HEK293 (cell line): ENCODE results near the gene RANGAP1.

ENCODE experiments used
- CTCF ChIA-PET: fragments of 350-600 bp; formaldehyde crosslinking; extraction: SDS; loops from one replicate; lab custom pipeline; 2021; ENCODE audit warnings: antibody characterized with exemption; lab: Yijun Ruan, JAX
- POLR2A ChIA-PET: fragments of 300-600 bp; formaldehyde crosslinking; extraction: SDS; loops from one replicate; lab custom pipeline; 2020; ENCODE audit warnings: antibody characterized with exemption, inconsistent platforms; lab: Yijun Ruan, JAX
- H3K27ac ChIP-seq: fragments of 200-500 bp; sonication (Bioruptor generic); 2 replicates; pipeline ENCODE4 v1.5.1; 2014; ENCODE audit warnings: low read depth, low read length, control low read depth, inconsistent platforms; ENCODE audit errors: extremely low read depth
- H3K36me3 ChIP-seq, 2 experiments: fragments of 200-500 bp in 1 of 2; sonication (Bioruptor generic) in 1 of 2; 1 replicate in 1 of 2; 2 replicates in 1 of 2; pipeline ENCODE4 v1.5.1; 2014 to 2017; ENCODE audit warnings: inconsistent platforms in 2 of 2, low read length in 2 of 2; ENCODE audit not compliant: control insufficient read depth in 2 of 2, insufficient read depth in 1 of 2
- H3K4me1 ChIP-seq: fragments of 200-500 bp; sonication (Bioruptor generic); 2 replicates; pipeline ENCODE4 v1.5.1; 2014; ENCODE audit warnings: mild to moderate bottlenecking, low read length, inconsistent platforms; ENCODE audit not compliant: control insufficient read depth, insufficient read depth
- H3K4me3 ChIP-seq: 2 replicates; pipeline ENCODE4 v1.5.1; 2011; ENCODE audit warnings: low read depth, mild to moderate bottlenecking, control low read depth, low read length, moderate library complexity
- H3K9me3 ChIP-seq: fragments of 200-500 bp; sonication (Bioruptor generic); 2 replicates; pipeline ENCODE4 v1.5.1; 2014; ENCODE audit warnings: low read depth, low read length, inconsistent platforms; ENCODE audit not compliant: control insufficient read depth, insufficient read depth
- AEBP2 ChIP-seq: fragments of 450-650 bp; formaldehyde crosslinking; IDR thresholded peaks from 2 replicates; pipeline ENCODE4 v1.5.1; 2016; ENCODE audit warnings: missing biosample characterization, missing genetic modification characterization, borderline replicate concordance
- REST ChIP-seq: fragments of 450-650 bp; formaldehyde crosslinking; IDR thresholded peaks from 2 replicates; pipeline ENCODE4 v1.5.1; 2016; ENCODE audit warnings: missing biosample characterization, missing genetic modification characterization
- SETDB1 ChIP-seq: IDR thresholded peaks from one replicate; pipeline ENCODE4 v1.6.1; 2017; ENCODE audit warnings: mild to moderate bottlenecking, low read length, moderate library complexity, mixed read lengths; ENCODE audit not compliant: insufficient read length
- TRIM28 ChIP-seq: IDR thresholded peaks from 2 replicates; pipeline ENCODE4 v1.6.1; 2011; ENCODE audit warnings: low read length, control low read depth, borderline replicate concordance
- ZBTB20 ChIP-seq: fragments of 450-650 bp; formaldehyde crosslinking; IDR thresholded peaks from 2 replicates; pipeline ENCODE4 v1.5.1; 2016; ENCODE audit warnings: missing biosample characterization, missing genetic modification characterization
- ZBTB8A ChIP-seq: fragments of 450-650 bp; formaldehyde crosslinking; IDR thresholded peaks from 2 replicates; pipeline ENCODE4 v1.5.1; 2016; ENCODE audit warnings: missing biosample characterization, missing genetic modification characterization
- ZFP41 ChIP-seq: fragments of 450-650 bp; formaldehyde crosslinking; IDR thresholded peaks from 2 replicates; pipeline ENCODE4 v1.5.1; 2016; ENCODE audit warnings: missing biosample characterization, missing genetic modification characterization, borderline replicate concordance
- ZNF121 ChIP-seq: fragments of 450-650 bp; formaldehyde crosslinking; IDR thresholded peaks from 2 replicates; pipeline ENCODE4 v1.5.1; 2016; ENCODE audit warnings: missing biosample characterization, missing genetic modification characterization
- ZNF146 ChIP-seq: fragments of 450-650 bp; formaldehyde crosslinking; IDR thresholded peaks from 2 replicates; pipeline ENCODE4 v1.5.1; 2016; ENCODE audit warnings: missing biosample characterization, missing genetic modification characterization
- ZNF24 ChIP-seq: fragments of 450-650 bp; formaldehyde crosslinking; IDR thresholded peaks from 2 replicates; pipeline ENCODE4 v1.5.1; 2016; ENCODE audit warnings: missing biosample characterization, missing genetic modification characterization
- ZNF558 ChIP-seq: fragments of 450-650 bp; formaldehyde crosslinking; IDR thresholded peaks from 2 replicates; pipeline ENCODE4 v1.5.1; 2016; ENCODE audit warnings: missing biosample characterization, missing genetic modification characterization
- ZNF837 ChIP-seq: fragments of 450-650 bp; formaldehyde crosslinking; IDR thresholded peaks from 2 replicates; pipeline ENCODE4 v1.5.1; 2016; ENCODE audit warnings: missing biosample characterization, missing genetic modification characterization
- ZSCAN16 ChIP-seq: fragments of 450-650 bp; formaldehyde crosslinking; IDR thresholded peaks from 2 replicates; pipeline ENCODE4 v1.5.1; 2016; ENCODE audit warnings: missing biosample characterization, missing genetic modification characterization
- TF ChIP-seq, protein P1 (sequence below): fragments of 450-650 bp; formaldehyde crosslinking; IDR thresholded peaks from 2 replicates; pipeline ENCODE4 v1.5.1; 2016; ENCODE audit warnings: missing biosample characterization, missing genetic modification characterization
- TF ChIP-seq, protein P2 (sequence below): fragments of 450-650 bp; formaldehyde crosslinking; IDR thresholded peaks from 2 replicates; pipeline ENCODE4 v1.5.1; 2016; ENCODE audit warnings: missing biosample characterization, missing genetic modification characterization

Gene RANGAP1

GRCh38 chr22:41271787-41272186, 14.2 kb downstream of the RANGAP1 start:
- Histone ChIP-seq H3K27ac (no peak overlapping the region), H3K4me1 (no peaks in the 10 kb centered on the region), H3K4me3 (no peak overlapping the region), H3K9me3 (no peaks in the 10 kb centered on the region), H3K36me3 (peaks cover 88 to 92% of the 10 kb centered on the region in 2 experiments)
- ChIA-PET POLR2A (interaction anchor here (1.2 to 1.6 kb wide), 3 partner anchors 10 to 14 kb away, joined by 3 to 7 read pairs (median 3); partner anchors contain the start of gene RANGAP1), CTCF (interaction anchor here (0.6 to 1.2 kb wide), 3 partner anchors 15 to 61 kb away, joined by 3 to 5 read pairs (median 4); no protein-coding TSS in a partner anchor)
- TF ChIP-seq ZFP41 (tag by site-specific recombination) (no peak), REST (tag by site-specific recombination) (no peak), AEBP2 (tag by site-specific recombination) (no peak), ZNF558 (tag by site-specific recombination) (no peak), TRIM28 (no peak), SETDB1 (no peak)
- TF ChIP-seq, protein P1, sequence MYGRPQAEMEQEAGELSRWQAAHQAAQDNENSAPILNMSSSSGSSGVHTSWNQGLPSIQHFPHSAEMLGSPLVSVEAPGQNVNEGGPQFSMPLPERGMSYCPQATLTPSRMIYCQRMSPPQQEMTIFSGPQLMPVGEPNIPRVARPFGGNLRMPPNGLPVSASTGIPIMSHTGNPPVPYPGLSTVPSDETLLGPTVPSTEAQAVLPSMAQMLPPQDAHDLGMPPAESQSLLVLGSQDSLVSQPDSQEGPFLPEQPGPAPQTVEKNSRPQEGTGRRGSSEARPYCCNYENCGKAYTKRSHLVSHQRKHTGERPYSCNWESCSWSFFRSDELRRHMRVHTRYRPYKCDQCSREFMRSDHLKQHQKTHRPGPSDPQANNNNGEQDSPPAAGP (tag by site-specific recombination): no peak

- Histone ChIP-seq H3K27ac (no peak overlapping the region), H3K4me1 (no peaks in the 10 kb centered on the region), H3K9me3 (no peaks in the 10 kb centered on the region), H3K4me3 (no peak overlapping the region), H3K36me3 (peaks cover 74 to 91% of the 10 kb centered on the region in 2 experiments)
- TF ChIP-seq ZBTB20 (tag by site-specific recombination) (no peak), ZSCAN16 (tag by site-specific recombination) (no peak), ZBTB8A (tag by site-specific recombination) (no peak), ZNF24 (tag by site-specific recombination) (no peak), ZNF121 (no peak), ZNF837 (tag by site-specific recombination) (no peak), ZNF146 (tag by site-specific recombination) (no peak)
- TF ChIP-seq, protein P2, sequence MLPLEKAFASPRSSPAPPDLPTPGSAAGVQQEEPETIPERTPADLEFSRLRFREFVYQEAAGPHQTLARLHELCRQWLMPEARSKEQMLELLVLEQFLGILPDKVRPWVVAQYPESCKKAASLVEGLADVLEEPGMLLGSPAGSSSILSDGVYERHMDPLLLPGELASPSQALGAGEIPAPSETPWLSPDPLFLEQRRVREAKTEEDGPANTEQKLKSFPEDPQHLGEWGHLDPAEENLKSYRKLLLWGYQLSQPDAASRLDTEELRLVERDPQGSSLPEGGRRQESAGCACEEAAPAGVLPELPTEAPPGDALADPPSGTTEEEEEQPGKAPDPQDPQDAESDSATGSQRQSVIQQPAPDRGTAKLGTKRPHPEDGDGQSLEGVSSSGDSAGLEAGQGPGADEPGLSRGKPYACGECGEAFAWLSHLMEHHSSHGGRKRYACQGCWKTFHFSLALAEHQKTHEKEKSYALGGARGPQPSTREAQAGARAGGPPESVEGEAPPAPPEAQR (tag by site-specific recombination): no peak
- CTCF ChIA-PET: interaction anchor here (0.7 kb wide), 1 partner anchor 1460 kb away, joined by 3 read pairs; no protein-coding TSS in a partner anchor
- POLR2A ChIA-PET: no interaction called here
Measured at GRCh38 chr22:41267958-41268357, 18.0 kb downstream of the RANGAP1 start.
